ENCODE data around the gene WDR7. TPM values are rescaled to one million over a fixed set of nuclear protein-coding genes. Genes with fewer than 3 reads are reported as not detected.

Gene WDR7
- total RNA-seq, 4 donors from 2014 or later: 22.6 to 39.0 (median 31.2) TPM

GRCh38 chr18:56995579-56996188, 344.5 kb downstream of the WDR7 start:
- 89 to 90% methylated on average over 4 of the region's 4 CpGs for WGBS, 2 donors
- no peak for DNase-seq (ENCODE audit: low spot score in 2 of 2)
- Histone ChIP-seq H3K36me3 (no peaks in the 10 kb centered on the region), H3K4me3 (no peak overlapping the region), H3K4me1 (no peaks in the 10 kb centered on the region), H3K27ac (no peak overlapping the region), H3K27me3 (no peaks in the 10 kb centered on the region), H3K9me3 (no peaks in the 10 kb centered on the region)
- TF ChIP-seq EP300 (IDR thresholded peaks at IDR 0.05) (no peak), POLR2A (IDR thresholded peaks at IDR 0.05) (no peak)
- TF ChIP-seq, protein P1, sequence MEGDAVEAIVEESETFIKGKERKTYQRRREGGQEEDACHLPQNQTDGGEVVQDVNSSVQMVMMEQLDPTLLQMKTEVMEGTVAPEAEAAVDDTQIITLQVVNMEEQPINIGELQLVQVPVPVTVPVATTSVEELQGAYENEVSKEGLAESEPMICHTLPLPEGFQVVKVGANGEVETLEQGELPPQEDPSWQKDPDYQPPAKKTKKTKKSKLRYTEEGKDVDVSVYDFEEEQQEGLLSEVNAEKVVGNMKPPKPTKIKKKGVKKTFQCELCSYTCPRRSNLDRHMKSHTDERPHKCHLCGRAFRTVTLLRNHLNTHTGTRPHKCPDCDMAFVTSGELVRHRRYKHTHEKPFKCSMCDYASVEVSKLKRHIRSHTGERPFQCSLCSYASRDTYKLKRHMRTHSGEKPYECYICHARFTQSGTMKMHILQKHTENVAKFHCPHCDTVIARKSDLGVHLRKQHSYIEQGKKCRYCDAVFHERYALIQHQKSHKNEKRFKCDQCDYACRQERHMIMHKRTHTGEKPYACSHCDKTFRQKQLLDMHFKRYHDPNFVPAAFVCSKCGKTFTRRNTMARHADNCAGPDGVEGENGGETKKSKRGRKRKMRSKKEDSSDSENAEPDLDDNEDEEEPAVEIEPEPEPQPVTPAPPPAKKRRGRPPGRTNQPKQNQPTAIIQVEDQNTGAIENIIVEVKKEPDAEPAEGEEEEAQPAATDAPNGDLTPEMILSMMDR (IDR thresholded peaks at IDR 0.05): no peak

DNA sequence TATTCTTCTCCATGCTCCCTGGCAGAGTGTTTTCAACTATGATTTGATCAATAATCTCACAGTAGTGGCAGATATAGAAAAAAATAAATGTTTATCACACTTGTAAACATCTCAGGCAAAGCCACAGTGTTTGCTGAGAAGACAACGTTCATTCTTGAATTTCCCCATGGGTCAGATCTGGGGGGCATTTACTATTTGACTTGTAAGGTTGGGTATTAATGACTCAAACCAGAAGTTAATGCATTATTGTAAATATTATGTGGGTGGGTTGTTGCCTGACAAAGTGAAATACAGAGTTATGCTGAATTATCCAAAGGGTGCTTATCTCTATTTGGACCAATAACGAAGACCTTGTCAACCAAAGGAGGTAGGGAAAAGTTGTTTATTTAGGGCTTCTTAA, 346.0 kb downstream of the WDR7 start:
- H3K9me3 ChIP-seq: no peaks in the 10 kb centered on the region
- no peak overlapping the region for H3K27ac ChIP-seq
- DNase-seq (ENCODE audit: low spot score in 2 of 2): no peak
- WGBS, 2 donors: 65 to 68% methylated on average over 2 of the region's 2 CpGs
- no peaks in the 10 kb centered on the region for H3K36me3 ChIP-seq
- H3K27me3 ChIP-seq: no peaks in the 10 kb centered on the region
- TF ChIP-seq POLR2A (IDR thresholded peaks at IDR 0.05): no peak
- TF ChIP-seq, protein P1 (IDR thresholded peaks at IDR 0.05): no peak
- no peak for TF ChIP-seq EP300 (IDR thresholded peaks at IDR 0.05)
- no peaks in the 10 kb centered on the region for H3K4me1 ChIP-seq
- no peak overlapping the region for H3K4me3 ChIP-seq

GRCh38 chr18:56999823-57000222, 348.7 kb downstream of the WDR7 start:
- Histone ChIP-seq H3K4me1 (peaks cover 0 to 14% (median 0%) of the 10 kb centered on the region in 4 donors), H3K9me3 (no peaks in the 10 kb centered on the region), H3K4me3 (no peak overlapping the region), H3K36me3 (no peaks in the 10 kb centered on the region), H3K27ac (no peak overlapping the region), H3K27me3 (no peaks in the 10 kb centered on the region)
- TF ChIP-seq EP300 (IDR thresholded peaks at IDR 0.05) (no peak), POLR2A (IDR thresholded peaks at IDR 0.05) (no peak)
- TF ChIP-seq, protein P1 (IDR thresholded peaks at IDR 0.05): no peak
- 88 to 93% methylated on average over 3 of the region's 3 CpGs for WGBS, 2 donors
- DNase-seq (ENCODE audit: low spot score in 2 of 2): no peak

DNA sequence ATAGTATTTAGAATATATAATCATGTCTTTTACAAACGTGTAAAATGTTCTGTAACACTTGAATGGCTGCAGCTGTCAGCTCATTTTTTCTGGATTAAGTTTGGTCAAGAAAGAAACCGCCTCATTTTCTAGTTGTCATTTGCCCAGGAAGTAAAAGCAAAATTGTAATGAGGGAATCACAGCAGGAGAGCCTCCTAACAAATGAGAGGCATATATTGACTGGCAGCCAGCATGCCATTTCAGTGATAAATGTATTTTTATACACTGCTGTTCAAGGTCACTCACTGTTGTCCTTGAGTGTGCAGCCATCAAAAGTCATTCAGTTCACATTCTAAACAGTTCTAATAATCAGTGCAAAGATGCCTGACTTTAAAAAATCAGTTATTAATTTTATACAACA, 351.5 kb downstream of the WDR7 start:
- WGBS, 2 donors: 48 to 53% methylated on average over 2 of the region's 2 CpGs
- TF ChIP-seq, protein P1 (IDR thresholded peaks at IDR 0.05): no peak
- TF ChIP-seq POLR2A (IDR thresholded peaks at IDR 0.05) (no peak), EP300 (IDR thresholded peaks at IDR 0.05) (no peak)
- H3K4me3 ChIP-seq: no peak overlapping the region
- H3K9me3 ChIP-seq: no peaks in the 10 kb centered on the region
- no peak overlapping the region for H3K27ac ChIP-seq
- no peaks in the 10 kb centered on the region for H3K36me3 ChIP-seq
- H3K4me1 ChIP-seq: peaks cover 0 to 14% (median 0%) of the 10 kb centered on the region in 4 donors
- no peak for DNase-seq (ENCODE audit: low spot score in 2 of 2)
- H3K27me3 ChIP-seq: no peaks in the 10 kb centered on the region

DNA sequence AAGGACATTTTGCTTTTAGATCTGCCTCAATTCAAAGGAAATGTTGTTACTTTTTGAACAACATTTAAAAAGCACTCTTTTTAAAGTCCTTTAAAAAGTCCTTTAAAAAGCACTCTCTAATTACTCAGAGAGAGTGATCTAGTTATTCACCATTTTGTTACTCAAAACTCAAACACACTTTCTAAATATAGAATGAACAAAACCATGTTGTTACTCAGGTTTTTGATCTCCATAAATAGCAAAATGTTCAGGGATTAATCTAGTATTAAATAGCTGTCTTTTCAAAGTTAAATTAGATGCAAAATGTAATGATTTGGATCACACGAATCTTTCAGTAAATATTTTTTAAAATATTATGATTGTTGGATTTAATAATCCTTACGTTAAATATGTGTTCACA, 352.2 kb downstream of the WDR7 start:
- no peaks in the 10 kb centered on the region for H3K9me3 ChIP-seq
- no peak overlapping the region for H3K27ac ChIP-seq
- H3K4me3 ChIP-seq: no peak overlapping the region
- H3K27me3 ChIP-seq: no peaks in the 10 kb centered on the region
- 53 to 67% methylated on average over 2 of the region's 2 CpGs for WGBS, 2 donors
- TF ChIP-seq EP300 (IDR thresholded peaks at IDR 0.05) (no peak), POLR2A (IDR thresholded peaks at IDR 0.05) (no peak)
- TF ChIP-seq, protein P1 (IDR thresholded peaks at IDR 0.05): no peak
- DNase-seq (ENCODE audit: low spot score in 2 of 2): no peak
- peaks cover 0 to 14% (median 0%) of the 10 kb centered on the region in 4 donors for H3K4me1 ChIP-seq
- no peaks in the 10 kb centered on the region for H3K36me3 ChIP-seq
